Body of pancreas (tissue), 4 donors: ENCODE measurements around the gene ATG4B.

ENCODE experiments used
- POLR2A ChIP-seq, 3 donors: fragments of 450-650 bp; IDR thresholded peaks; one replicate each; pipeline ENCODE4 v1.6.1; 2016; ENCODE audit warnings: antibody characterized with exemption in 3 of 3, mild to moderate bottlenecking in 2 of 3
- TF ChIP-seq, protein P1 (sequence below), 7 experiments: fragments of 450-650 bp in 4 of 7; fragments of 200-600 bp in 3 of 7; sonication (generic) in 3 of 7; IDR thresholded peaks; one replicate each; pipeline ENCODE4 v1.5.1; 2016 to 2019; ENCODE audit warnings: antibody characterized with exemption in 7 of 7

DNA sequence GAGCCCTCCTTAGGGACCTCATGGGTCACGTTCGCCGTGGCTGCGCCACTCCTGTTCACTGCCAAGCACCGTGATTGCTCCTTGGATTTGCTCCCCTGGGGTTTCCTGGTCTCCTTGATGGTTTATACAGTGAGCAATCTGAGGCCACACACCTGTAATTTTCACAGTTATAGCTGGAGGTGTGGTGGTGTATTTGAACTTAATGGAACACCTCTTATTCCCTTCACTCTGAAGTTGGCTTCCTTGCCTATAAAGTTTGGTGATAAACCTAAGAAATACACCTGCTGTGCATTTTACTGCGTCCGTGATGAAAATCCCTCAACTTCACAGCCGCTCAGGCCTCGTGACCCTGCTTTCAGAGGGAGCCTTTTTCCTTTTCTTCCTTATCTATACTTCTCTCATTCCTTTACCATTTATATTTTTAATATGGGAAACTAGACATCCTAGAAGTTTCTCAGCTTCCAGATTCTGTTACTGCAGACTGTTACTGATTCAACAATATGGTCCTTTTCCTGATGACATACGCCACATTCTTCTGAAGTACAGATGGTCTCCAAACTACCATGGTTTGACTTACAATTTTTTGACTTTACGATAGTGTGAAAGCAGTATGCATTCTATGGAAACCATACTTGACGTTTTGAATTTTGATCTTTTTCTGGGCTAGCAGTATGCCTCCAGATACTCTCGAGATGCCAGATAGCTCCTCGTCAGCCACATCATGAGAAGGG is 8.6 kb downstream of the ATG4B start:
- TF ChIP-seq, protein P1, sequence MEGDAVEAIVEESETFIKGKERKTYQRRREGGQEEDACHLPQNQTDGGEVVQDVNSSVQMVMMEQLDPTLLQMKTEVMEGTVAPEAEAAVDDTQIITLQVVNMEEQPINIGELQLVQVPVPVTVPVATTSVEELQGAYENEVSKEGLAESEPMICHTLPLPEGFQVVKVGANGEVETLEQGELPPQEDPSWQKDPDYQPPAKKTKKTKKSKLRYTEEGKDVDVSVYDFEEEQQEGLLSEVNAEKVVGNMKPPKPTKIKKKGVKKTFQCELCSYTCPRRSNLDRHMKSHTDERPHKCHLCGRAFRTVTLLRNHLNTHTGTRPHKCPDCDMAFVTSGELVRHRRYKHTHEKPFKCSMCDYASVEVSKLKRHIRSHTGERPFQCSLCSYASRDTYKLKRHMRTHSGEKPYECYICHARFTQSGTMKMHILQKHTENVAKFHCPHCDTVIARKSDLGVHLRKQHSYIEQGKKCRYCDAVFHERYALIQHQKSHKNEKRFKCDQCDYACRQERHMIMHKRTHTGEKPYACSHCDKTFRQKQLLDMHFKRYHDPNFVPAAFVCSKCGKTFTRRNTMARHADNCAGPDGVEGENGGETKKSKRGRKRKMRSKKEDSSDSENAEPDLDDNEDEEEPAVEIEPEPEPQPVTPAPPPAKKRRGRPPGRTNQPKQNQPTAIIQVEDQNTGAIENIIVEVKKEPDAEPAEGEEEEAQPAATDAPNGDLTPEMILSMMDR (IDR thresholded peaks at IDR 0.05): no peak
- no peak for TF ChIP-seq POLR2A (IDR thresholded peaks at IDR 0.05)
